NCI-H146 treated with DMSO at 0.1 percent for 48 hours (cell line): ENCODE data around the gene KCNH3.
"Not testable (repeated sequence)": the region's sequence is repeated elsewhere in the genome, so short reads cannot be mapped to it uniquely, and the experiment has no call there.

Source experiments
- DNase-seq: peaks from one replicate; lab custom pipeline; 2025; ENCODE audit not compliant: unreplicated experiment; lab: John Stamatoyannopoulos, UW

KCNH3 gene

GRCh38 chr12:49538510-49539403, at the start of gene KCNH3:
TSS of gene KCNH3 (plus strand) at chr12:49539030. CDS start at chr12:49539417, 387 bp downstream.
- DNase-seq = peak; percentile 78

GRCh38 chr12:49489154-49489553, 49.7 kb upstream of the KCNH3 start:
- DNase-seq = no peak

- no peak for DNase-seq
These were observed 49.1 kb upstream of the KCNH3 start for GRCh38 chr12:49489720-49490119.

- no peak for DNase-seq
These were observed 47.0 kb upstream of the KCNH3 start for GRCh38 chr12:49491823-49492222.

- DNase-seq = no peak
These were observed 44.9 kb upstream of the KCNH3 start for GRCh38 chr12:49493900-49494299.

GRCh38 chr12:49496417-49497360, 42.1 kb upstream of the KCNH3 start:
- no peak for DNase-seq

GRCh38 chr12:49501895-49502294, 36.9 kb upstream of the KCNH3 start:
- DNase-seq = no peak

GRCh38 chr12:49502590-49502989, 36.2 kb upstream of the KCNH3 start:
- no peak for DNase-seq

GRCh38 chr12:49503674-49504180, 35.1 kb upstream of the KCNH3 start:
- peak; percentile 20 for DNase-seq

GRCh38 chr12:49505672-49506071, 33.2 kb upstream of the KCNH3 start:
- no peak for DNase-seq

- DNase-seq = no peak
These were observed 31.7 kb upstream of the KCNH3 start for GRCh38 chr12:49507139-49507538.

- not testable (repeated sequence) for DNase-seq
These were observed 29.1 kb upstream of the KCNH3 start for GRCh38 chr12:49509681-49510080.

GRCh38 chr12:49511410-49511809, 27.4 kb upstream of the KCNH3 start:
- DNase-seq = no peak

- no peak for DNase-seq
These were observed 26.3 kb upstream of the KCNH3 start for GRCh38 chr12:49512546-49512945.

GRCh38 chr12:49515266-49515665, 23.6 kb upstream of the KCNH3 start:
- DNase-seq = no peak

GRCh38 chr12:49518914-49519573, 19.8 kb upstream of the KCNH3 start:
- no peak for DNase-seq

- no peak for DNase-seq
These were observed 19.3 kb upstream of the KCNH3 start for GRCh38 chr12:49519574-49519936.

GRCh38 chr12:49521389-49521788, 17.4 kb upstream of the KCNH3 start:
- no peak for DNase-seq

- no peak for DNase-seq
These were observed 14.0 kb upstream of the KCNH3 start for GRCh38 chr12:49524660-49525324.

- DNase-seq = no peak
These were observed 12.9 kb upstream of the KCNH3 start for GRCh38 chr12:49525942-49526341.
